ENCODE results near the gene HDDC2. TPM values are rescaled to one million over a fixed set of nuclear protein-coding genes. Genes with fewer than 3 reads are reported as not detected.

Gene HDDC2
- total and polyA plus RNA-seq, 5 donors from 2014 or later, result 28.9 to 92.6 (median 87.5) TPM

DNA sequence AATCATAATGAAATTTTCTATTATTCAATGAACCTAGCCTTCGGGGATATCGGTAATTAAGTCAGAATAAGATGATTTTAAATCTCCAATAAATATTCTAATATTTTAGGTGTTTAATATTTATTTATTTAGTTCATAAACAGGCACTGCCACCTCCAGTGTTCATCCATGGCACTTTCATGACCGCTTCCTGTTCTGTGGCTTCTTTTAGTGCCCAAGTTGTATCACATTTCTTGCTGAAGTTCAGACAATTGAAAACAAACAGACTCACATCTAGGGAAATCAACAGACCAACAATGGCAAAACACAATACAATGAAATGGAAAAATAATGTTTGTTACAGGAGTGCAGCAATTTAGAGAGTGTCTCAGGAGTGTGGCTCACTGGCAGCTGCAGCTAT is 26.0 kb downstream of the HDDC2 start:
- Histone ChIP-seq H3K27me3 (ENCODE audit: control insufficient read depth, insufficient read depth, low read length) (no peaks in the 10 kb centered on the region), H3K4me3 (ENCODE audit: low read depth, low read length) (no peak overlapping the region), H3K36me3 (ENCODE audit: control insufficient read depth, insufficient read depth, low read length) (peaks cover 50% of the 10 kb centered on the region), H3K9me3 (ENCODE audit: control insufficient read depth in 2 of 2, low read length in 2 of 2) (no peaks in the 10 kb centered on the region), H3K27ac (ENCODE audit: insufficient read depth, low read length, poor library complexity, severe bottlenecking) (no peak overlapping the region), H3K4me1 (ENCODE audit: control insufficient read depth, insufficient read depth, low read length, poor library complexity, severe bottlenecking) (no peaks in the 10 kb centered on the region)
- H3K27ac Mint-ChIP-seq, result peak overlapping the region in 1 of 3 donors; percentile 69
- DNase-seq (peak in 1 of 3 donors; percentile 6), ATAC-seq (ENCODE audit: low read depth in 2 of 2) (no peak)
- peaks cover 74% of the 10 kb centered on the region for H3K36me3 Mint-ChIP-seq
- no peak overlapping the region for H3K4me3 Mint-ChIP-seq
- H3K4me1 Mint-ChIP-seq, result peaks cover 9 to 17% (median 15%) of the 10 kb centered on the region in 4 donors
- H3K27me3 Mint-ChIP-seq, result no peaks in the 10 kb centered on the region
- peaks cover 0 to 3% (median 0%) of the 10 kb centered on the region in 7 donors for H3K9me3 Mint-ChIP-seq

DNA sequence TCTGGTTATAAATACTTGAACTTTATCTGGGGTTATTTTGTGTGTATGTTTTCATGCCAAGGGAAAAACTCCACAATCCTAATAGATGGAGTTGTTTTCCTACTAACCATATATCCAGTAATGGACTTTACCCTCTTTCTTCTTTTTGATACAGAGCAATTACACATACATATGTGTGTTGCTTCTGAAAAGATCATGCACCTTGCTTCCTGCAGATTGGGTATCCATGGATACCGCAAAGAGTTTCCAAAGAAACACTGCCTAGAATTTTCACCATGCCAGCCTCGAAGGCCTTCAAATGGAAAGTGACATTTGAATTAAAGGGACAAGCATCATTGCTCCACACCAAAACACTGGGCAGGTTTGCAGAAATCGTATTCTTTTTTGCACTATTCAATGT is 26.8 kb downstream of the HDDC2 start:
- ATAC-seq (ENCODE audit: low read depth in 2 of 2) (no peak), DNase-seq (no peak)
- H3K4me3 Mint-ChIP-seq, result no peak overlapping the region
- Histone ChIP-seq H3K4me1 (ENCODE audit: control insufficient read depth, insufficient read depth, low read length, poor library complexity, severe bottlenecking) (no peaks in the 10 kb centered on the region), H3K27me3 (ENCODE audit: control insufficient read depth, insufficient read depth, low read length) (no peaks in the 10 kb centered on the region), H3K27ac (ENCODE audit: insufficient read depth, low read length, poor library complexity, severe bottlenecking) (no peak overlapping the region), H3K9me3 (ENCODE audit: control insufficient read depth in 2 of 2, low read length in 2 of 2) (no peaks in the 10 kb centered on the region), H3K4me3 (ENCODE audit: low read depth, low read length) (no peak overlapping the region), H3K36me3 (ENCODE audit: control insufficient read depth, insufficient read depth, low read length) (peaks cover 48% of the 10 kb centered on the region)
- peaks cover 9 to 17% (median 13%) of the 10 kb centered on the region in 4 donors for H3K4me1 Mint-ChIP-seq
- H3K27ac Mint-ChIP-seq, result peak overlapping the region in 2 of 3 donors; percentile 6 to 27
- H3K36me3 Mint-ChIP-seq, result peaks cover 71% of the 10 kb centered on the region
- H3K27me3 Mint-ChIP-seq, result no peaks in the 10 kb centered on the region
- H3K9me3 Mint-ChIP-seq, result peaks cover 0 to 2% (median 0%) of the 10 kb centered on the region in 7 donors

DNA sequence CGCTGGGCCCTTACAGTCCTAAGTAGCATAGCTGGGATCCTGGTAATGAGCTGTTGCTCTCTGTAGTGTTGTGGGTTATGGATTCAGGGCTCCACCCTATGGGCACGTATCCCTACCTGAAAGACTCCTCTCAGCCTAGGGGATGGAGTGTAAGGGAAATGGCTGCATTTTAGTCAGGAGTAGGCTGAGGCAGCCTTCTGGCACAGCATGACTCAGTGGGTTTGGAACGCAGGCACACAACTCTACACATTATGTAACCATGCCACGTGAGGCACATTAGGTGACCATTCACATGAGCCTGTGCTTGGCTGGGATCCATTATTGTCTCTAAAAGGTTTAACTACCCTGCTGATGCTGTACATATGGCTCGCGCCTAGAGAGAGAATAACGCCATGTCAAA is 27.8 kb downstream of the HDDC2 start:
- H3K27me3 ChIP-seq (ENCODE audit: control insufficient read depth, insufficient read depth, low read length), result no peaks in the 10 kb centered on the region
- Mint-ChIP-seq H3K4me3 (no peak overlapping the region), H3K27ac (no peak overlapping the region), H3K27me3 (no peaks in the 10 kb centered on the region), H3K36me3 (peaks cover 64% of the 10 kb centered on the region), H3K4me1 (peaks cover 6 to 15% (median 7%) of the 10 kb centered on the region in 4 donors), H3K9me3 (peaks cover 0 to 1% (median 0%) of the 10 kb centered on the region in 7 donors)
- no peak for DNase-seq
- H3K4me1 ChIP-seq (ENCODE audit: control insufficient read depth, insufficient read depth, low read length, poor library complexity, severe bottlenecking), result no peaks in the 10 kb centered on the region
- peaks cover 45% of the 10 kb centered on the region for H3K36me3 ChIP-seq (ENCODE audit: control insufficient read depth, insufficient read depth, low read length)
- ATAC-seq (ENCODE audit: low read depth in 2 of 2), result no peak
- H3K9me3 ChIP-seq (ENCODE audit: control insufficient read depth in 2 of 2, low read length in 2 of 2), result no peaks in the 10 kb centered on the region
- H3K27ac ChIP-seq (ENCODE audit: insufficient read depth, low read length, poor library complexity, severe bottlenecking), result no peak overlapping the region
- no peak overlapping the region for H3K4me3 ChIP-seq (ENCODE audit: low read depth, low read length)

DNA sequence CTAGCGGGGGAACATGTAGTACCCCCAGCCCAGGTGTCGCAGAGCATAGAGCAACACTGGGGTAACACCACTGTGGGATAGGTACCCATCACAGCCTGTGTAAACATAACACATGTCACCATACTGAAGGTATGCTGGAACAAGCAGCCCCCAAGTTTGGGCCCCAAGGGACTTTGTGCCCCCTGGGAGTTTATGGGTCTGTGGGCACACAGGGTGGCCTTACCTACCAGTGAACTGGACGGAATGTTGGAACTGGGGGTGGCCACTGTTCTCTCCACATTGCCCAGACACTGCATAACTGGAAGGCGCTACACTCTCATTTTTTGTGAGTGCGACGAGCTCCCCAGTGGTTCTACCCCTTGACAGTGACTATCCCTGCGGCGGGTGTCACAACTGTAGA is 28.5 kb downstream of the HDDC2 start:
- no peak for ATAC-seq (ENCODE audit: low read depth in 2 of 2)
- H3K36me3 ChIP-seq (ENCODE audit: control insufficient read depth, insufficient read depth, low read length), result peaks cover 44% of the 10 kb centered on the region

DNA sequence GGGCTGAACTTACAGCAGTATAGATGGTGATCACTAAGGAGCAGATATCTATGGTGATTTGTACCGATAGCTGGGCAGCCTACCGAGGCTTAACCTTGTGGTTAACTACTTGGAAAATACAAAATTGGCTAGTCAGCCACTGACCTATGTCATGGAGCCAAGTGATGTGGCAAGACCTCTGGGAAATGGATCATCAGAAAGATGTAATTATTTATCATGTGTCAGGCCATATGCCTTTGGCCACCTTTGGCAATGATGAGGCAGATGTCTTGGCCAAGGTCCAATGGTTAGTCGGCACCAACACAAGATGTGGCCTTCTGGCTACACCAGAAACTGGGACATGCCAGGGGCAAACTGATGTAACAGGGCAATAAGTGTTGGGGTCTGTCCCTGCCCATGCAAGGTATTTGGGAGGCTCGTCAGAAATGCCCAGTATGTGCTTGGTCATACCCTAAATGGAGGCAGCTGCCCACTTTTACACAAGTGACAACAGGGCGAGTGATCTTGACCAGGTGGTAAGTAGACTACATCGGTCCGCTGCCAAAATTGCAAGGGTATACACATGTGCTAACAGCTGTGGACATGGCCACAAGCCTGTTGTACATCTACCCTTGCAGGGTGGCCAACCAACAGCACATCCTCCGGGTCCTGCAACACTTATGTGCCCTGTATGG is 30.1 kb downstream of the HDDC2 start:
- Histone ChIP-seq H3K27ac (ENCODE audit: insufficient read depth, low read length, poor library complexity, severe bottlenecking) (no peak overlapping the region), H3K36me3 (ENCODE audit: control insufficient read depth, insufficient read depth, low read length) (peaks cover 32% of the 10 kb centered on the region), H3K4me3 (ENCODE audit: low read depth, low read length) (no peak overlapping the region), H3K4me1 (ENCODE audit: control insufficient read depth, insufficient read depth, low read length, poor library complexity, severe bottlenecking) (no peaks in the 10 kb centered on the region), H3K27me3 (ENCODE audit: control insufficient read depth, insufficient read depth, low read length) (no peaks in the 10 kb centered on the region), H3K9me3 (ENCODE audit: control insufficient read depth in 2 of 2, low read length in 2 of 2) (no peaks in the 10 kb centered on the region)
- H3K4me3 Mint-ChIP-seq, result no peak overlapping the region
- no peaks in the 10 kb centered on the region for H3K27me3 Mint-ChIP-seq
- DNase-seq (no peak), ATAC-seq (ENCODE audit: low read depth in 2 of 2) (no peak)
- H3K36me3 Mint-ChIP-seq, result peaks cover 51% of the 10 kb centered on the region
- no peak overlapping the region for H3K27ac Mint-ChIP-seq
- peaks cover 0 to 6% (median 3%) of the 10 kb centered on the region in 4 donors for H3K4me1 Mint-ChIP-seq
- peaks cover 0 to 1% (median 0%) of the 10 kb centered on the region in 7 donors for H3K9me3 Mint-ChIP-seq

More for the DNA sequence above, 28.5 kb downstream of the HDDC2 start:
- Mint-ChIP-seq H3K36me3 (peaks cover 58% of the 10 kb centered on the region), H3K9me3 (peaks cover 0 to 1% (median 0%) of the 10 kb centered on the region in 7 donors), H3K27ac (no peak overlapping the region), H3K4me3 (no peak overlapping the region), H3K4me1 (peaks cover 0 to 9% (median 5%) of the 10 kb centered on the region in 4 donors), H3K27me3 (no peaks in the 10 kb centered on the region)
- Histone ChIP-seq H3K27me3 (ENCODE audit: control insufficient read depth, insufficient read depth, low read length) (no peaks in the 10 kb centered on the region), H3K27ac (ENCODE audit: insufficient read depth, low read length, poor library complexity, severe bottlenecking) (no peak overlapping the region), H3K9me3 (ENCODE audit: control insufficient read depth in 2 of 2, low read length in 2 of 2) (no peaks in the 10 kb centered on the region), H3K4me3 (ENCODE audit: low read depth, low read length) (no peak overlapping the region), H3K4me1 (ENCODE audit: control insufficient read depth, insufficient read depth, low read length, poor library complexity, severe bottlenecking) (no peaks in the 10 kb centered on the region)
- no peak for DNase-seq

DNA sequence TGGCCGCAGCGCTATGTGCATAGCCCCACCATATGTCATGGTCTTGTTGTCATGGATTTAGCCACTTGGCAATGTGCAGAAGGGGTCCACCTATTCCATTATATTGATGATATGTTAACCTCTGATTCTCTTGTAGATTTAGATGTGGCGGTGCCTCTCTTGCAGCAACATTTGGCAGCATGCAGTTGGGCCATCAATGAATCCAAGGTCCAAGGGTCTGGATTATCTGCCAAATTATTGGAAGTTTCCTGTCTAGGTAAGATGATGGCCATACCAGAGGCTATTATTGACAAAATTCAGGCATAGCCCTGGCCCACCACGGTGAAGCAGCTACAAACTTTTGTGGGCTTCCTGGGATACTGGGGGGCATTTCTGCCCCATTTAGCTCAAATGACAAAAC is 31.4 kb downstream of the HDDC2 start:
- no peak overlapping the region for H3K27ac Mint-ChIP-seq
- ATAC-seq (ENCODE audit: low read depth in 2 of 2), result no peak
- peaks cover 0 to 4% (median 2%) of the 10 kb centered on the region in 4 donors for H3K4me1 Mint-ChIP-seq
- no peak overlapping the region for H3K4me3 Mint-ChIP-seq
- Histone ChIP-seq H3K36me3 (ENCODE audit: control insufficient read depth, insufficient read depth, low read length) (peaks cover 22% of the 10 kb centered on the region), H3K4me3 (ENCODE audit: low read depth, low read length) (no peak overlapping the region), H3K4me1 (ENCODE audit: control insufficient read depth, insufficient read depth, low read length, poor library complexity, severe bottlenecking) (no peaks in the 10 kb centered on the region), H3K9me3 (ENCODE audit: control insufficient read depth in 2 of 2, low read length in 2 of 2) (no peaks in the 10 kb centered on the region), H3K27me3 (ENCODE audit: control insufficient read depth, insufficient read depth, low read length) (no peaks in the 10 kb centered on the region), H3K27ac (ENCODE audit: insufficient read depth, low read length, poor library complexity, severe bottlenecking) (no peak overlapping the region)
- H3K36me3 Mint-ChIP-seq, result peaks cover 42% of the 10 kb centered on the region
- H3K27me3 Mint-ChIP-seq, result no peaks in the 10 kb centered on the region
- H3K9me3 Mint-ChIP-seq, result peaks cover 0 to 1% (median 0%) of the 10 kb centered on the region in 7 donors
- DNase-seq, result no peak

DNA sequence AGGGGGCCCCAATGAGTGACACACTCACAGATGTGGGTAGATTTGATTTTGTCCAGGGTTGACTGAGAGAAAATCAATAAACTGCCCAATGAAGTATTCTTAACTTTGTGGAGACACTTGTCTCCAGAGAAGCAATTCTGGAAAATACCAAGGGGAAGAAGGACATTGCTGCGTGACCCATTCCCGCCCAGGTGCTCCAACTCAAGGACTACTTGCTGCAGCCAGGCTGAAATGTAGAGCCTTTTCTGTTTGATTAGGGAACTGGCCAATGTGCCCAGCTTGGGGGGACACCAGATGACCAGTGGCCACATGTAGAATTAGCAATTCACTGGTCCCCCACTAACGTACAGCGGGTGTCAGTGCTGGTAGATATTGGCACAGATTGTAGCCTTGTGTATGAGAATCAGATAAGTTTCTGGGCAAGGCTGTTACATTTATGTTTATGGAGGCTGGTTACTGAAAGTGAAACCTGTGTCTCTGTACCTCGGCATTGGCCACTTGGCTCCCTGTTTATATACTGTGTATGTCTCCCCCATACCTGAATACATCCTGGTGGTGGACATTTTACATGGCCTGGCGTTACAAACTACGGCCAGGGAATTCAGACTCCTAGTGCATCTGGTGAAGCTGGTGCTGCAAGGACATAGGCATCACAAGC is 32.3 kb downstream of the HDDC2 start:
- Mint-ChIP-seq H3K36me3 (peaks cover 36% of the 10 kb centered on the region), H3K27me3 (no peaks in the 10 kb centered on the region), H3K4me3 (no peak overlapping the region), H3K9me3 (peaks cover 0 to 1% (median 0%) of the 10 kb centered on the region in 7 donors), H3K27ac (no peak overlapping the region), H3K4me1 (no peaks in the 10 kb centered on the region)
- Histone ChIP-seq H3K27me3 (ENCODE audit: control insufficient read depth, insufficient read depth, low read length) (no peaks in the 10 kb centered on the region), H3K4me3 (ENCODE audit: low read depth, low read length) (no peak overlapping the region), H3K36me3 (ENCODE audit: control insufficient read depth, insufficient read depth, low read length) (peaks cover 16% of the 10 kb centered on the region), H3K4me1 (ENCODE audit: control insufficient read depth, insufficient read depth, low read length, poor library complexity, severe bottlenecking) (no peaks in the 10 kb centered on the region), H3K9me3 (ENCODE audit: control insufficient read depth in 2 of 2, low read length in 2 of 2) (no peaks in the 10 kb centered on the region), H3K27ac (ENCODE audit: insufficient read depth, low read length, poor library complexity, severe bottlenecking) (no peak overlapping the region)
- ATAC-seq (ENCODE audit: low read depth in 2 of 2), result no peak
- no peak for DNase-seq
